HG02885 (cell line): ENCODE measurements around the gene GPR107.

Experiments used
- ATAC-seq: cut with Tn5 transposase; IDR thresholded peaks from one replicate; pipeline ENCODE4 v1.9.1; 2021; ENCODE audit warnings: mild to moderate bottlenecking; ENCODE audit not compliant: unreplicated experiment, poor library complexity

Gene GPR107

DNA sequence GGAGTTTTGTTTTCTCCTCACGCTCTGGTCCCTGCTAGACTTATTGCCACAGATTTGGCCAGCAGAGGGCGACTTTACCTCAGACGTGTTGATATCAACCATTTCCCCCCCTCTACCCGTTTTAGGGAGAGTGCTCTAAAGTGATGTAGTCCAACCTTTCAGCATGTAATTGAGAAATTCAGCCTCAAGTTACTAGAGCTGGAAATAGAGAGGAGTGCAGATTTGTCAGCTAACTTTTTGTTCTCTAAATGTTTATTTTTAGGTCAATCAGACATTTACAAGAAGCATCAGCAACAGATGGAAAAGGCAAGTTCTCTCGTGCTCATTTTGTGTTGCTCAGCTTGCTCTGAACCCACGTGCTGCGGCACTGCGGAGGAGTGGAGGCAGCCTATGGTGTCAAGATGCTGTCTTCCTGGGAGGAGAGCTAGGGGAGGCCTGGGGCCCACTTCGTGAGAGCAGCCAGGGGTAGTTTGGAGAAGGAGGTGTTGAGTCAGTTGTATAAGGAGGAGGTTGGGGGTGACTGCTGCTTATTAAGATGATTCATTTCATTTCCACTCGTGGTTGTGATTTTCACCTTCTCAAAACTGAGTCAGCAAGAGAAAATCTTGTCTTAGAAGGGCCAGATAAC lies 53.6 kb downstream of the GPR107 start:
- no peak for ATAC-seq

DNA sequence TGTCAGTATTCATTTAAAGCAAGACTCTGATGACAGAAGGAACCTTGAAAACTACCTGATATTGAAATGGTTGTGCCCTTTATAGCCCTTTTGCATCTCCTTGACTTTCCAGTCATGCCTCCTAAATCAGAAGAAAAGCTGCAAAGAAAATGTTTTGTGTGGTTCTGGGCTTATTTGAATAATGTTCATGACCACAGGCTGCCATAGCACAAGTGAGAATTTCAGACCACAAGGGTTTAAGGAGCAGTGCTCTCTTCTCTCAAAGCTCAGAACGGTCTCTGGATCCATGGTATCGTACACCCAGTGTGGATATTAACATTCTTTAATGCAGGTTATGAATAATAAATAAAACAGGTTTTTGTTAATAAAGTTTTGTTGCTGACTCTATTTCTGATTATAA lies 54.2 kb downstream of the GPR107 start:
- ATAC-seq: no peak

DNA sequence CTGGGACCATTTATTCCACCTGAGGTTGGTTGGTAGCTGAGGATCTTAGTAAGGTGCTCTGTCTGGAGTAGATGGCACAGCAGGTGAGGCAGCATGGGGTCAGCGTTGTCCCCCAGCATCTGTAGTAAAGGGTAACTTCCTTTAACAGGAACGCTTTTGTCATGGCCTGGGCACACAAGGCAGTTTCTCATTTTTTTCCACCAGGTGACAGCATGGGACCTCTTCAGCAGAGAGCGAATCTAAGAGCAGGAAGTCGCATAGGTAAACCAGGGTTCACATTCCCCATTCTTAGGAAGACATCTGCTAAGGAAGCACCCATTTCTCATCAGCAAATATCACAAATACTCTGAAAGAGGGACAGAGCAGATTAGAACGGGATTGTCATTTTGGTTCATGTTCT lies 56.5 kb downstream of the GPR107 start:
- no peak for ATAC-seq

DNA sequence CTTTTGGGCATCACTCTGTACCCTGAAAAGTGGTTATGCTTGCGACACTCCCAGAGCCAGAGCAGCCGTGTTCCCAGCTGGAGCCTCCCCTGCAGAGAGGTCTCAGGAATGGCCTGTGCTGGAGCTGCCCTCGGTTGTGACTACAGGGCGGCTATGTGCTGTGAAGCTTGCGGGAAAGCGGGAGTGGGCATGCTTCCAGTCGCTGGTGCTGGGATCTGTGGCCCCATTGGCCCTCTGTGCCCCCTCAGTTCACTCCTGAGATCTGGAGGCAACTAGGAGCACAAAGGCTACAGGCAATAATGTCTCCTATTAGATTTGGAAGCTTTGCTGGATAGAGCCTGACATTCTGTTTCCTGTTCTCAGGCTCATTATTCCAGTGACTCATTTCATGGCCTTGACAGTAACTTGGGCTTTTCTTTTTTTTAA lies 56.9 kb downstream of the GPR107 start:
- no peak for ATAC-seq

DNA sequence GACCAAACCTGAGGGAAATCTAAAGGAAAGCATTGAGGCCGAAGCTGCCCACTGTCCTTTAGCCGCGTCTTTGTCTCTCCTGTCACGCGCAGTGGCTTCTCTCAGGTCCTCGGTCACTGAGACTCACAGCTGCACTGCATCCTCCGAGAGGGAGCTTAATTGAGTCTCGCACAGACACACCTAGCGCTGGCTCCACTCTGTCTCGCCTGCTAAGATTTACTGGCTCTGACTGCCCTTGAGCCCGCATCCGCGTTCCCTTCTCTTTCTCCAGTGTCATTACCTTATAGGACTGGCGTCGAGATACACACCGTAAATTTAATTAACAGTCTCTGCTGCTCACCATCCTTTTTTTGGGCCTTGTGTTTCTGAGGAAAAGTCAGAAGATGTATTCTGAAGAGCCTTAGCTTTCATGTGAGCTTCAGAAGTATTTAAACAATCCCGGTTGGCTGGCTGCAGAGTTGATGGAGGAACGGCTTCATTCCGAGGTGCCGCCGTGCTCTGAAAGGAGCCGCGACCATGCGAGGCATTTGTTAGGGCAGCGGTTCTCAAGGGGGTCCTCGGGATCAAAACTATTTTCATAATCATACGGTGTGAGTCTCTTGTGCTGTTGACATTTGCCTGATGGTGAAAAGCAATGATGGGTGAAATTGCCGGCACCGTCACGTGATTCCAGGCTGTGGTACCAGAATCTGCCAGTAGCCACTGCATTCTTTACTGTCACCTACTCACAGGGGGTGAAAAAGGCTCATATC lies 58.3 kb downstream of the GPR107 start:
- ATAC-seq: no peak

DNA sequence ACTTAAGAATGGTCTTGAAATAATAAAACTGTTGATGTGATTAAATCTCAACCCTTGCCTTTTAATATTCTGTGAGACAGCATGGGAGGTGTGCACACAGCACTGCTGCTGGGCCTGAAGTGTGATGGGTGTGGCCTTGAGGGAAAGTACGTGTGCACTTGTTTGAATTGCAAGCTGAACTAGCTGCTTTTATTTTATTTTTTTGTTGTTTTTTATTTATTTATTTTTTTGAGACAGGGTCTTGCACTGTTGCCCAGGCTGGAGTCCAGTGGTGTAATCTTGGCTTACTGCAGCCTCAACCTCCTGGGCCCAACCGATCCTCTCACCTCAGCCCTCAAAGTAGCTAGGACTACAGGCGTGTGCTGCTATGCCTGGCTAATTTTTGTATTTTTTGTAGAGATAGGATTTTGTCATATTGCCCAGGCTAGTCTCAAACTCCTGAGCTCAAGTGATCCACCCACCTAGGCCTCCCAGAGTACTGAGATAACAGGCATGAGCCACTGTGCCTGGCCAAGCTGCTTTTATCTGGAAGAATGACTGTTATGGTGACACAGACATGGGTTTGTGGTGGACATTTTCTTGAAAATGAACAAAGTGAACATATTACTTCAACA lies 58.9 kb downstream of the GPR107 start:
- no peak for ATAC-seq

DNA sequence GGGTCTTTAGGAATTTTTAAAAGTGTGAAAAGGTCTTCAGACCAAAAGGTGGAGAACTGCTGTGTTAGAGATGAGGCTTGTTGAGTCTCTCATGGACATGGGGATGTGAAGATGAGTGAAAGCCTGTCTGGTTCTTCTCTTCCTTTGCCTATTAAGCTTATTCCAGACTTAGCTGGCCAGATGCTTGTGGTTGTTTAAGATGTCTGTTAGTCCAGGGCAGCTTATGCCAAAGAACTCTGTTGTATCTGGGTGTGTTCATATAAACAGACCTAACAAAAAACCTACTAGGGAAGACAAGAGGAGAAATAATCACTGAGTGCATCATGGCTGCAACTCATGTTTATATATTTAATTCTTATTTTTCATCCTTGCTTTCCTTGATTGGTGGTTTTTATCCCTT lies 61.0 kb downstream of the GPR107 start:
- no peak for ATAC-seq

DNA sequence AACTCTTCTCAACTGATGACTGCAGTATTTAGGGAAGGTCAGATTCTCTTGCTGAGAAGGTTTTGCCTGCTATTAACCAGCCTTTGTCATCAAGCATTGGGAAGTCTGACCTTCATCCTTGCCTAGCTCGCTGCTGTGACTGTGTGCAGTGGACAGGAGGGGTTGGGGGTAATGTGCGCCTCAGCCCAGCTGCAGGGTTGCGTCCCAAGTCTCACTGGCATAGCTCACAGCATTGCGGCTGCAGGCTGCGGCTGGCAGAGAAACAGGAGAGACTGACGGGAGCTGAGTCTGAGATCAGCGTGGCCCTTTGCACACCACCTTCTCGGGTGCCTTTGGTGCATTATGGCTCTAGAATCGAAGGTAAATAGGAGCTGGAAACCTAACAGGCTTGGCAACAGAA lies 62.6 kb downstream of the GPR107 start:
- ATAC-seq: no peak

DNA sequence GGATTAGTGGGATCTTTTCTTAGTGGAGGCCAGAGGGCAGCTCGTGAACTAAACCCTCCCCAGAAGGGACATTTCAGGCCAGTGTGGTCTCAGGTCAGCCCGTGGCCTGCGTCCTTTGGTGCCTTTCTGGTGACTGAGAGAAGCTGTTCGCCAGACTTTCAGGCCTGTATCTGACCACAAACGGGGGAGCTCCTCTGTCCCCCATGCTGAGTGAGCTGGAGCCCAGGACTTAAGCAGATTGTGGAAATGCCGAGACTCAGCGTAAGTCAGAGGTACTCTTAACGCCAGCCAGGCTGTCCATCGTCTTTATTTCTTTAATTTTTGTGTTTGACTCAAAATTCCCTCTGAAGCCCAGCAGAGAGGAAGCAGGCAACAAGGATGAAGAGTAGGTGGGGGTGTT lies 63.7 kb downstream of the GPR107 start:
- no peak for ATAC-seq

DNA sequence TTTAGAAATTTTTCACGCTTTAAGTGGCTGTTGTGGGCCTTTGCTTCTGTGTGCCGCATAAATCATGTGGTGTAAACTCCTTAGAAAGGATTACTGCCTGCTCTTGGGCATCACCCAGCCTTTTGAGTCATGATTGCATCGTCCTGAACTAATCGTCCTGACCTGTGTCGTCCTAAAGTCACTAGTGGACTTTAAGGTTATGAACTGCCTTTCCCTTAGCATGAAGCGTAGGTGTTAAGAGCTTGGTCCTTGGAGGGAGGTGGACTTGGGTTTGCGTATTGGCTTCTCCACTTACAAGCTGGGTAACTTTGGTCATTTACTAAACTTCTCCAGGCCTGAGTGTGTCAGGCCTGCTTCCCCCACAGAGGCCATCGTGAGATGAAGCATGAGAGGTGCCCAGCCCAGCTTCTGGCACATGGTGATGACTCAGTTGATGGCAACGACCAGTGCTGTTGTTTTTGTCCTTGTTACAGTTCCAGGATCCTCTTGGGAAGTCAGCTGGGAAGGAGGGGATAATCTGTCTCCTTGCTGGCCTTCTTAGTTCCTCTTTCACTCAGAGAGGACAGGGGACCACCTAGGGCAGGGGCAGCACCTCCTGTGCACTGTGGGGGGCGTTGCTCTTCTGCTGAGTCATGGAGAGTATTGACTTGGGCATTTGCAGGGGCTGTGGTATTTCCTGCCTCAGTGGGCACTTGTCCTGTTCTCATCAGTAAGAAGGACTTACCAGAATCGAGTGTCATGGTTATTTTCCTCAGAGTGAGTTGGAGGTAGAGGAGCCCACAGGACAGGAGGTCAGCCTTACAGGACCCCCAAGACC lies 64.3 kb downstream of the GPR107 start:
- no peak for ATAC-seq

DNA sequence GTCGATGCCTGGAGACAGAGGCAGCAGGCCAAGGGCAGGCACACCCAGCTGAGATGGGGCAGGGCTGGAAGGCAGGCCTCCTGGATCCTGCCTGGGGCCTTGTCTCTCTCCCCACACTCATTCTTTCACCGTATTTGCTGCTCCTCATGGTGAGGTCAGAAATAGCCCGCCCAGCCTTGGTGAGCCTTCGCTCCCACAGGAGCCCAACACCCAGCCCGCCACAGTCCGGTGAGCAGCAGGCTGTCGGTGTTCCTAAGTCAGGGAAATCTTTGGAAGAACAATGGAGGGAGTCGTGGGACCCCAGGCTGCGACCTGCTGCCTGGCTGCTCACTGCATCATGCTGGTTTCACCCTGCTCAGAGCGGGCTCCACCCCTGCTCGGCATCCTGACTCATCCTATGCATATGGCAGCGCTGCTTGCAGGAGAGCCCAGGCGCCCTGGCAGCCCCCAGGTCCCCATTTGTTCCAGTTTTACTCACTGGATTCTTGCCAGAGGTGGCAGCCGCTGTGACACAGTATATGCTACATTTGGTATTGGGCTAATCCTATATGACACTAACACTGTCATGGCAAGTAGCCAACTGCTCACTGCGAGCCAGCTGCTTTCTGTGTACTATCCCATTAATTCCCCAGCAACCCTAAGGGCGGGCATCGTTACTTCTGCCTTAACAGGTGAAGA lies 65.3 kb downstream of the GPR107 start:
- no peak for ATAC-seq

DNA sequence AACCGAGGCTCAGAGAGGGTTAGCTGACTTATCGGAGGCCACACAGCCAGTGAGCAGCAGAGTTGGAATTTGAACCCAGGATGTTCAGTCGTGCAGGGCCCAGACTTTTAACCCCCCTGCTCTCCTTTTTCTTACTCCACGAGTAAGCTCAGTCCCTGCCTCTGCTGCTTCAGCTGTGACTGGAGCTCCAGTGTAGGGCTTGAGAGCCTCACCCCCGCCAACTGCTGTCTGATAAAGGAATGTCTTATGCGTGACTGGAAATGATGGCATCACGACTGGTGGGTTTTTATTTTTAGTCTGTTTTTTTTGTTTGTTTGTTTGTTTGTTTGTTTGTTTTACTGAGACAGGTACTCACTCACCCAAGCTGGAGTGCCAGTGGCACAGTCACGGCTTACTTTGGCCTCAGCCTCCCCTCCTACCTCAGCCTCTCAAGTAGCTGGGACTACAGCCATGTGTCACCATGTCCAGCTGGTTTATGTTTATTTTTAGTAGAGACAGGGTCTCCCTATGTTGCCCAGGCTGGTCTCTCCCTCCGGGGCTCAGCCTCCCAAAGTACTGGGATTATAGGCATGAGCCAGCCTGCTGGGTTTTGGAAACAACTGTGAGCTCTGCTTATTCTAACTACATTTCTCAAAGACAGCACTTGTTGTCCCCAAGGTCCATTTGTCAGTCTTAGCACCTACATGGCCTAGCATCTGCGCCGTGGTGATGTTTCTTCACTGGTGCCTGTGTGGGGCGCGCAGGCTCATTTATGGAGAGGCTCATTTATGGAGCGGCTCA lies 66.0 kb downstream of the GPR107 start:
- no peak for ATAC-seq

DNA sequence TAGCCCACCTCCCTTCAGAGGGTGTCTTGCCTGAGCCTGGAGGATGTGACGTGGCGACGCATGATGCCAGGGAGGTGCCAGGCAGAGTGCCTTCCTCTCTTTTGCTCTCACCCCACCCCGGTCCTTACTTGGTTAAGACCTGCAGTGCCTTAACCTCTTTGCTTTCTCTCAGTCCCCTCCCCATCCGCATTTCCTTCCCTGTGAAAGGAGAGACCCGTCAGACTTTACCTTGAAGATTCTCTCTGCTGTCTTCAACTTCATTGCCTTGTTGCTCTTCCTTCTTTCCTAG lies 66.5 kb downstream of the GPR107 start:
- no peak for ATAC-seq

DNA sequence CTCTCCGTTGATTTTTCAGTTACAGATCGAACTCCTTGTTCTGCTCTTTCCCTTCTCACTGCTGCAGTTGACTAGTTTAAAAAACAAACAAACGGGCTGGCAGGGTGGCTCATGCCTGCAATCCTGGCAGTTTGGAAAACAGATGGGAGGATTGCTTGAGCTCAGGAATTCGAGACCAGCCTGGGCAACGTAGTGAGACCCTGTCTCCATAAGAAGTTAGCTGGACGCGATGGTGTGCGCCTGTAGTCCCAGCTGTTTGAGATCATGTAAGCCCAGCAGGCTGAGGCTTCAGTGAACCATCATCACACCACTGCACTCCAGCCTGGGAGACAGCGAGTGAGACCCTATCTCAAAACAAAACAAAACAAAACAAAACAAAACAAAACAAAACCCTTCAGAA lies 67.1 kb downstream of the GPR107 start:
- no peak for ATAC-seq

DNA sequence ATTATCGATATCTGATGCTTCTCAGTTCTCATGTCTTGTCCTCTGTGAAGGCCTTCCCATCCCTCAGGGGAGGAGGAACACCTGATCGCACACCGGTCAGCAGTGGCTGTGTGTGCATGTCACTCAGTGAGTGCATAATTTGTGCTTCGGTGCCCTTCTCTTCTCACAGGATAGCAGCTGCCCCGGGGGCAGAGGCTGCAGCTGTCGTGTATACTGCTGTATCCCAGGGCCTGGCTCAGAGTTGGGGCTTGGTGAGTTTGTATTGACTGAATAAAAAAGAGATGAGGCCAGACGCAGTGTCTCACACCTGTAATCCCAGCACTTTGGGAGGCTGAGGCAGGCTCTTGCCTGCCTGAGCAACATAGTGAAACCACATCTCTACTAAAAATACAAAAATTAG lies 68.8 kb downstream of the GPR107 start:
- no peak for ATAC-seq

DNA sequence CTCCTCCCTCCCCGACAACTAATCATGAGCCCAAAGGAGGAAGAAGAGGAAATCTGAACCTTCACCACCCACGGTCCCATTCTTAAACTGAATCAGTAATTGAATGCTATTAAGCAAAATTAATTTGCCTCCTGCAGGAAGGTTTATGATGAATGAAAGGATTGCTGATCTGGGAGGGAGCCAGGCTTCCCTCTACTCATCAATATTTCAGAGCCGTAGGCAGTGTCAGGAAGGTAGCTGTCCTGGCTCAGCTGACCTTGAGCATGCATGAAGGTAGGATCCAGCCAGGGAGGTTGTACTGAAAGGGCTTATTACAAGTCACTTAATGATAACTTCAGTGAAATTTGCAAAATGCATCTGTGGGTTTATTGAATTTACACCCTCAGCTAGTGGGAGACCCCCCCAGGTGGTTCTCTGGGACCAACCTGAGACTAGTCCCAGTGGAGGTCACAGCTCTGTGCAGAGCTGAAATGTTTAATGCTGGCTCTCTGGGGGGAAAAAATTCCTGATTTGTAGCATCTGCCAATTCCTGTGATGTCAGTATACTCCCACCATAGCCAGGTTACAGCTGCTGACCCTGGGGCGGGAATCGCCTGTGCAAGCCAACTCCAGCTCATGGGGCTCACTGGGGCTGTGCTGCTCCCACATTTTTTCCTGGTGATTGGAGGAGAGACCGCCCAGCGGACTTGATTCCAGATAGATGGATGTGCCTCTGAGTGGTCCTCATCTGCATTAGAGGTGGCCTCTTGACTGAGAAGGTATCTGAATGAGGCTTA lies 70.6 kb downstream of the GPR107 start:
- no peak for ATAC-seq

DNA sequence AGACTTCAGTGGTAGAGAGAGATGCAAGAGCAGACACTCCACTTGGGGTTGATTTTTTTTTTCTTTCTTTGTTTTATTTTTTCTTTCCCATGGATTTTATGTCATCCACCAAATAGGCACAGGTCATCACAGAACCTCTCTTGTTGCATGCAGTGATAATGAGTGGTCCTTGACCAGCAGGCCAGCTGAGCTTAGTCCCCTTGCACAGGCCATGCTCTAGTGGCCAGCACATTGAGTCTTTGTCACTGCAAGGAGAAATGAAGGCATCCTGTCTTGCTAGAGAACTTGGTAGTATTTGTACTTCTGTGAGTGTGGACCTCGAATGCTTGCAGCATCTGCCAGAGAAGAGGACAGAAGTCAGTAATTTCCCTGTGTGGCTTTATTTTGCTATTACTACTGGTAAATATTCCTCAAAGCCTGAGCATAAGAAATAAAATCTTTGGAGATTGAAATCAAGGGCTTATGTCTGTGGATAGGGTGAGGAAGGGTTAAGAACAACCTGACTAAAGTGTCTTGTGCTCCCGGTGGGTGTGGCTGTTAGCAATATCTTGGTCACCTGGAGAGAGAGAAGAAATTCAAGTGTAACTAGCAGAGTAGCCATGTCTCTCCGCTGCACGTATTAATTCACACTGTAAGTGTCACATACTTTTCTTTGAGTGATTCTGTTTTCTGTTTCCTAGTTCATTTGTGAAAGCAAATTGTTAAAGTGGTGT lies 73.2 kb downstream of the GPR107 start:
- ATAC-seq: no peak

DNA sequence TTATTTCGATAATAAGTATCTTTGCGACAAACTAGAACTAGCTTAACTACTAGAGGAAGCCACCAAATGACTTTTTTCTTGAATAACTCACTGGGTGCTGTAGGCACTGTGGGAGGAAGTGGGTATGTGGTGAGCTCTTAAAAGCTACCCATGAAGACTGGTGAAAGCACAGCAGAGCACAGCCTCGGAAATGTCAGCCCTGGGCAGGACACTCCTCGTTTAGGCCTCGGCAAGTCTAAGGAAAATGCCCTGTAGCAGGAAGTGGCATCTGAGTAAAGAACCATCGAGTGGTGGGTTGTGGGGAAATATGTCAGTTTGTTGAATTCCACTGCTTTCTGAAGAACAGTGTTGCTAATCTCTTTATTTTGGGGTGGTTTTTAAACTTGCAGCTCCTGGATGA lies 74.5 kb downstream of the GPR107 start:
- ATAC-seq: peak; percentile 46
